Aorta (tissue), 5 donors: ENCODE data around the gene SLC5A5. TPM values are rescaled to one million over a fixed set of nuclear protein-coding genes. Genes with fewer than 3 reads are reported as not detected.

Experiments
- ATAC-seq: fragments of 200-7000 bp; cut with Tn5 transposase; one replicate; pipeline ENCODE4 v1.9.1; 2022; ENCODE audit warnings: moderate library complexity; ENCODE audit not compliant: low FRiP score
- DNase-seq, 2 donors: peaks; one replicate each; pipeline ENCODE4 v3.0.0-alpha.2; 2020
- H3K27ac ChIP-seq, 2 donors: one replicate each; pipeline ENCODE4 v1.5.1; 2013; ENCODE audit warnings: low read length in 2 of 2, mild to moderate bottlenecking in 2 of 2, moderate library complexity in 2 of 2, control low read depth in 1 of 2, inconsistent platforms in 1 of 2, low read depth in 1 of 2
- H3K27me3 ChIP-seq, 2 donors: one replicate each; pipeline ENCODE4 v1.6.1; 2013; ENCODE audit warnings: control low read depth in 1 of 2, low read length in 1 of 2, mild to moderate bottlenecking in 1 of 2, moderate library complexity in 1 of 2; ENCODE audit not compliant: insufficient read depth in 2 of 2, control insufficient read depth in 1 of 2
- H3K36me3 ChIP-seq, 2 donors: one replicate each; pipeline ENCODE4 v1.6.1; 2013; ENCODE audit warnings: control low read depth in 1 of 2, low read length in 1 of 2, mild to moderate bottlenecking in 1 of 2; ENCODE audit not compliant: insufficient read depth in 2 of 2, control insufficient read depth in 1 of 2
- H3K4me1 ChIP-seq, 2 donors: one replicate each; pipeline ENCODE4 v1.6.1; 2013; ENCODE audit warnings: low read length in 2 of 2, control low read depth in 1 of 2, mild to moderate bottlenecking in 1 of 2, moderate library complexity in 1 of 2; ENCODE audit not compliant: insufficient read depth in 2 of 2, control insufficient read depth in 1 of 2
- H3K4me3 ChIP-seq, 2 donors: one replicate each; pipeline ENCODE4 v1.5.1; 2013; ENCODE audit warnings: low read length in 2 of 2, control low read depth in 1 of 2, mild to moderate bottlenecking in 1 of 2
- H3K9me3 ChIP-seq: one replicate; pipeline ENCODE4 v1.6.1; 2013; ENCODE audit warnings: mild to moderate bottlenecking, low read length; ENCODE audit not compliant: control insufficient read depth
- WGBS, 2 donors: extraction: QIAGEN DNeasy Blood & Tissue Kit; methylation state at CpG; one replicate each; pipeline ENCODE4 v1.1.7; 2013; 5-methylcytosine and 5-hydroxymethylcytosine counted together
- intact Hi-C, 2 donors: fragments of 100-400 bp; cut with DNase I; formaldehyde crosslinking; loops; one replicate each; pipeline versions ENCODE4 v1.14.2 to v1.15.0; 2022
- polyA plus RNA-seq, 2 donors: library from polyadenylated mRNA; stranded (reverse); fragments of 200-250 nt; gene quantifications; one replicate each; pipeline ENCODE4 v1.2.3, GENCODE V29; 2013
- total RNA-seq, 2 donors: library from RNA; stranded (reverse); fragmentation: NEBNext Ultra II Directional; extraction: Animal tissue kit (Norgen Biotek cat#: 25700); gene quantifications; one replicate each; pipeline ENCODE4 v1.2.1, GENCODE V29; 2021
- donor health status: healthy with polysubstance abuse.
- donor health status: Bipolar disorder and iron deficiency.
- donor health status: DM: no; HTN: no; CAD: no.
- donor health status: DM: no; HTN: no; CAD: no.
- donor health status: DM: yes; HTN: yes; CAD: no.

The SLC5A5 gene
- total and polyA plus RNA-seq, 4 donors: 0.03 TPM; not detected in 3

- WGBS, 2 donors: 81 to 88% methylated on average over 9 of the region's 9 CpGs
- DNase-seq (no peak), ATAC-seq (no peak)
- no peaks in the 10 kb centered on the region for H3K9me3 ChIP-seq
- intact Hi-C loops: no loop called here
- H3K4me3 ChIP-seq: no peak overlapping the region
- no peaks in the 10 kb centered on the region for H3K36me3 ChIP-seq
- no peaks in the 10 kb centered on the region for H3K4me1 ChIP-seq
- H3K27ac ChIP-seq: no peak overlapping the region
- no peaks in the 10 kb centered on the region for H3K27me3 ChIP-seq
Observed at GRCh38 chr19:17843292-17843827, 28.4 kb upstream of the SLC5A5 start.

- DNase-seq (no peak), ATAC-seq (no peak)
- WGBS, 2 donors: 80 to 88% methylated on average over 14 of the region's 14 CpGs
- H3K9me3 ChIP-seq: no peaks in the 10 kb centered on the region
- H3K27me3 ChIP-seq: no peaks in the 10 kb centered on the region
- intact Hi-C loops: no loop called here
- no peak overlapping the region for H3K4me3 ChIP-seq
- H3K36me3 ChIP-seq: no peaks in the 10 kb centered on the region
- H3K4me1 ChIP-seq: no peaks in the 10 kb centered on the region
- no peak overlapping the region for H3K27ac ChIP-seq
Observed at GRCh38 chr19:17843908-17844490, 27.7 kb upstream of the SLC5A5 start.

- intact Hi-C loops: no loop called here
- ATAC-seq: no peak
Observed at GRCh38 chr19:17846146-17846545, 25.6 kb upstream of the SLC5A5 start.

GRCh38 chr19:17847538-17848366 lies 24.0 kb upstream of the SLC5A5 start, which contains the start of gene JAK3:
TSS of gene JAK3 (minus strand) at chr19:17847982. CDS start at chr19:17844417, 3,565 bp downstream.
- ATAC-seq: peak; percentile 67

More at GRCh38 chr19:17846146-17846545, 25.6 kb upstream of the SLC5A5 start:
- Histone ChIP-seq H3K4me1 (no peaks in the 10 kb centered on the region), H3K4me3 (no peak overlapping the region), H3K27me3 (no peaks in the 10 kb centered on the region), H3K27ac (no peak overlapping the region), H3K36me3 (no peaks in the 10 kb centered on the region), H3K9me3 (no peaks in the 10 kb centered on the region)
- 89 to 90% methylated on average over 8 of the region's 8 CpGs for whole genome bisulfite sequencing, 2 donors
- no peak for DNase-seq

GRCh38 chr19:17848595-17849292 lies 23.0 kb upstream of the SLC5A5 start:
- Histone ChIP-seq H3K4me3 (no peak overlapping the region), H3K27me3 (no peaks in the 10 kb centered on the region), H3K4me1 (no peaks in the 10 kb centered on the region), H3K9me3 (peaks cover 2% of the 10 kb centered on the region), H3K27ac (no peak overlapping the region), H3K36me3 (no peaks in the 10 kb centered on the region)
- intact Hi-C loops: no loop called here
- WGBS, 2 donors: 88 to 91% methylated on average over 14 of the region's 14 CpGs
- DNase-seq (no peak), ATAC-seq (no peak)

More at GRCh38 chr19:17847538-17848366, 24.0 kb upstream of the SLC5A5 start, which contains the start of gene JAK3:
- intact Hi-C loops: no loop called here
- peaks cover 2% of the 10 kb centered on the region for H3K9me3 ChIP-seq
- H3K27ac ChIP-seq: no peak within 1 kb of the TSS
- no peak within 1 kb of the TSS for H3K4me3 ChIP-seq
- WGBS, 2 donors: 9 to 12% methylated on average over 36 to 40 of the region's 40 CpGs
- H3K36me3 ChIP-seq: no peaks in the 10 kb centered on the region
- H3K27me3 ChIP-seq: no peaks in the 10 kb centered on the region
- no peaks in the 10 kb centered on the region for H3K4me1 ChIP-seq
- peak; percentile 86 to 92 for DNase-seq

GRCh38 chr19:17854061-17854460 lies 17.7 kb upstream of the SLC5A5 start:
- Histone ChIP-seq H3K36me3 (no peaks in the 10 kb centered on the region), H3K9me3 (peaks cover 2% of the 10 kb centered on the region), H3K27ac (no peak overlapping the region), H3K4me1 (no peaks in the 10 kb centered on the region), H3K4me3 (no peak overlapping the region), H3K27me3 (no peaks in the 10 kb centered on the region)
- WGBS, 2 donors: 81 to 89% methylated on average over 6 of the region's 6 CpGs
- intact Hi-C loops: loop anchor here in 1 of 2 donors (10.0 kb wide), 1 partner anchor 379 kb away; the partner anchor contains the start of gene SLC27A1
- ATAC-seq: no peak
- DNase-seq: no peak

- Histone ChIP-seq H3K4me1 (no peaks in the 10 kb centered on the region), H3K27me3 (no peaks in the 10 kb centered on the region), H3K4me3 (no peak overlapping the region), H3K9me3 (peaks cover 2% of the 10 kb centered on the region), H3K36me3 (no peaks in the 10 kb centered on the region), H3K27ac (no peak overlapping the region)
- WGBS, 2 donors: 13% methylated on average over 29 of the region's 29 CpGs
- ATAC-seq (peak; percentile 78), DNase-seq (peak; percentile 89 to 97)
- intact Hi-C loops: loop anchor here in 1 of 2 donors (10.0 kb wide), 1 partner anchor 381 kb away; the partner anchor contains the start of gene SLC27A1
Observed at GRCh38 chr19:17855280-17856152, 16.2 kb upstream of the SLC5A5 start.
